ENCODE results near the gene ENTPD5.
A peak's percentile ranks its signal among the peaks of the same experiment; 100 is the strongest.

Gene ENTPD5, protein sequence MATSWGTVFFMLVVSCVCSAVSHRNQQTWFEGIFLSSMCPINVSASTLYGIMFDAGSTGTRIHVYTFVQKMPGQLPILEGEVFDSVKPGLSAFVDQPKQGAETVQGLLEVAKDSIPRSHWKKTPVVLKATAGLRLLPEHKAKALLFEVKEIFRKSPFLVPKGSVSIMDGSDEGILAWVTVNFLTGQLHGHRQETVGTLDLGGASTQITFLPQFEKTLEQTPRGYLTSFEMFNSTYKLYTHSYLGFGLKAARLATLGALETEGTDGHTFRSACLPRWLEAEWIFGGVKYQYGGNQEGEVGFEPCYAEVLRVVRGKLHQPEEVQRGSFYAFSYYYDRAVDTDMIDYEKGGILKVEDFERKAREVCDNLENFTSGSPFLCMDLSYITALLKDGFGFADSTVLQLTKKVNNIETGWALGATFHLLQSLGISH

DNA sequence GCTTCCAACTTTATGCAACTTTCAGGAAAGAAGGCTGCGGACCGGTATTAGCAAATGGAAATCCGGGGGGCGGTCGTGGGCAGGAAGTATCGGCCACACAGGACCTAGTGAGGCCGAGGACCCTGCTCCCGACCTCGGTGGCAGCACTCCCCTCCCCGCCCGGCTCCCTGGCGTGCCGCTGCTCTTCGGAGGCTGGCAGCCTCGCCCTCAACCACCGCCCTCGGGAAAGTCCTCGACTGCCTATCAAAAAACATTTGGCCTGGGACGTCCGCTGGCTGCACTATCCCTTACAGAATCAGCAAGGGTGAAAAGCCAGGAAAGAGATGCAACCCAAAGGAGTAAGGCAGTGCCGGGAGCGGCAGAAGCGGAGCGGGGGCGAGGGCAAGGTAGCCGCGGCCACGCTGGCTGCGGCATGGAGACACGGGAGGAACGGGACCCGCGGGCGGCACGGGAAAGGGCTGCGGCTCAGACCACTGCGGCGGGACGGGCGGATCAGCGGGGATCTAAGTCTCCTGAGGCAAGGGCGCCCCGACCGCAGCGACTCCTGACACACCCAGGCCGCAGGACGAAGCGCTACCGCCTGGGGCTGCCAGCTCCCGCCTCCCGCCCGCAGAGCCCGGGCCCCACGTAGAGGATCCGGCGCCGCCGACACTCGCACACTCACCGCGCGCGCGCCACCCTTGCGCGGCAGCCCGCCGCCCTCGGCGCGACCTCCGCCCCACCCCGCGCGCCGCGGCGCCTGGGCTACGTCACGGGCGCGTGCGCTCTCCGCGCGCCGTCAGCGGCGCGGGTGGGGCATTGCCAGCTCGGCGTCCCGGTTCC, at the start of gene ENTPD5, which contains the start of gene BBOF1:
Gene ENTPD5, minus strand, starts transcription at position 703 of the 822 bp plus-strand sequence. CDS start 31,186 bp downstream, outside the sequence.
Gene BBOF1, plus strand, starts transcription at position 764 of the 822 bp plus-strand sequence. CDS start 130 bp downstream, outside the sequence.
- DNase-seq (ENCODE audit: low read depth): peak; percentile 77

DNA sequence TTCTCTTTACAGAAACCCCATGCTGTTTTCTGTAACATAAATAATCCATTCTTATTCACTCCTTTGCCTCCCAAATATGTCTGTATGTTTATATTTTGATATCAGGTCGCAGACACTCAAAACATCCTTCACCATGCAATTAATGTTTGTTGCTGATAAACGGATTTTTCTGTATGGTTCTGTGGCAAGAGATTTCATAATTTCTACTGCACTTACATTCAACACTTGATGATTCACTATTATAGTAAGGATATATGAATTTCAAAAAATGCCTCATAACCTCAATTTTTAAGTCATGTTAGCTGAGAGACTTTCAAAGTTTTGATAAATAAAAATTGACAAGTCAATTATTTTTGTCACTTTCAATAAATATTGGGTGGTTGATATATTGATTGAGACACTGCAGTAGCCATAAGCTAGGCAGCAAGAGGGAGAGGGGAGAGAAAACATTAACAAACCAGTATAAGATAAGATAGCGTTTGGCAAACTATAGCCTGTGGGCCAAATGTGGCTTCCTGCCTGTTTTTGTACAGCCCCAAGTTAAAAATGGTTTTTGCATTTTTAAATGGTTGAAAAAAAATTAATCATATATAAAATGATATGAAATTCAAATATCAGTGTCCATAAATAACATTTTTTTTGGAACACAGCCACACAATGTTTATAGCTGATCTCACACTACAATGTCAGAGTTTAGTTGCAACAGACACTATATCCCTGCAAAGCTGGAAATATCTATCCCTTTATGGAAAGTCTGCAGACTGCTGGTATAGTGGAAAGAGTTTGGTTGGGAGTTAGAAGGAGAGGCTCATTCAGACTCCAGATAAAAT, 46.9 kb upstream of the ENTPD5 start:
- DNase-seq (ENCODE audit: low read depth): no peak

GRCh38 chr14:74064883-74065282, 45.8 kb upstream of the ENTPD5 start:
- no peak for DNase-seq (ENCODE audit: low read depth)

- DNase-seq (ENCODE audit: low read depth): no peak
Observed at GRCh38 chr14:74064426-74064825, 45.3 kb upstream of the ENTPD5 start.

- no peak for DNase-seq (ENCODE audit: low read depth)
Observed at GRCh38 chr14:74062809-74063150, 43.7 kb upstream of the ENTPD5 start.

GRCh38 chr14:74049876-74050495, 30.9 kb upstream of the ENTPD5 start:
- DNase-seq (ENCODE audit: low read depth): no peak

- DNase-seq (ENCODE audit: low read depth): no peak
Observed at GRCh38 chr14:74048281-74048680, 29.2 kb upstream of the ENTPD5 start.

DNA sequence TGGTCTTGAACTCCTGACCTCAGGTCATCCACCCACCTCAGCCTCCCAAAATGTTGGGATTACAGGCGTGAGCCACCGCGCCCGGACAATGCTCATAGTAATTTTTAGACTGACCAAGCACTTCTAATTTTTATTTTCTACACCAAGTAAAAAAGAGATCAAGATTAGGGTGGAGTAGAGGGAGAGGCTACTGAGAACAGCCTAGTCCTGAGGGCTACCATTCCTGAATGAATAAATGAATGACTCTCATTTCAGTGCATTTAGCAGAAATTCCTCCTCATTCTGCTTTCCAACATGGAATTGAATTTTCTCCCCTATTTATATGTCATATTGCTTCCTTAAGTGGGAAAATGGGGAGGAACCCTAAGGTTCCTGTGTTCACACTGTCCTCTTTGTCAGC, 26.4 kb upstream of the ENTPD5 start:
- DNase-seq (ENCODE audit: low read depth): no peak

DNA sequence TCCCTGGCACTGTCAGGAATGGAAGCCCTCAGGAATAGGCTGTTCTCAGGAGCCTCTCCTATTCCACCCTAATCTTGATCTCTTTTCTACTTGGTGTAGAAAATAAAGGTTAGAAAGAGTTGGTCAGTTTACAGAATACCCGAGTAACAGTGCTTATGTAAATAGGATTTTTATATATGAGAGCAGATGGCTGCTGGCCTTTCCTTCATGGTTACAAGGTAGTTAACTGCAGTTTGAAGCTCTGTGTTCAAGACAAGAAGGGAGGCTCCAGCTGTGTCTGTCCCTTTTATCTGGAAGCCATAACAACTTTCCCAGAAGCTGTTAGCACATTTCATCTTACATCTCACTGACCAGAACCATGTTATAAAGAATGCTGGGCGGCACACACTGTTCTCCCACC, 23.2 kb upstream of the ENTPD5 start:
- no peak for DNase-seq (ENCODE audit: low read depth)

DNA sequence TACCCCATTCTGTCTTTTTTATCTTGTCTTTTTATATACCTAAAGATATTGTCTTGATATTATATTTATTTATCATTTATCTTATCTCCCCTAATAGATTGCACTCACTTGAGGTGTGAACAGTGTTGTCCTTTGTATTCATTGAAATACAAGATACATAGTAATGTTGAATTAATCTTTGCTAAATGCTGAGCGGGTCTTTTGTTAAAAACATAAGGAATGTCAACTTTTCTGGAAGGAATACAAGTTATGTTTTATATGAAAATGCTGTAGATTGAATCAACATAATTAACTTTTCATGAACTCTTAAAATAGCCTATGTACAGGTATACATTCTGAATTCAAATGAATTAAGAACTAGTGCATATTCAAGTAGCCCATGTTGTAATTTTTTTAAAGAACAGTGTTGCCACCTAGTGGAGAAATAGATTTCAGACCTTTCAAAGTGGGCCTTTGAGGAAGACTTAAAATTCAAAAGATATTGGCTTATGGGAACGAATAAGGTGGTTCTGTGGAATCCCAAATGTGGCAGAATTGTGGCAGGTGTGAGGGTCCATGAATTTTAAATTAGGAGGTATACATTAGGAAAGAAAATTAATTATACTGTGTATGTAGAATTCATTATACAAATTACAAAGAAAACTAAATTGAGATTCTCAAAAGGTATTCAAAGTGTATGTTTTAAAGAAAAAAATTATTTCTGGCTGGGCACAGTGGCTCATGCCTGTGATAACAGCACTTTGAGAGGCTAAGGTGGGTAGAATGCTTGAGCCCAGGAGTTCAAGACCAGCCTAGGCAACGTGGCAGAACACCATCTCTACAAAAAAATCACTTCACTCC, 19.2 kb upstream of the ENTPD5 start:
- DNase-seq (ENCODE audit: low read depth): no peak

GRCh38 chr14:74035556-74035955, 16.5 kb upstream of the ENTPD5 start:
- DNase-seq (ENCODE audit: low read depth): no peak

DNA sequence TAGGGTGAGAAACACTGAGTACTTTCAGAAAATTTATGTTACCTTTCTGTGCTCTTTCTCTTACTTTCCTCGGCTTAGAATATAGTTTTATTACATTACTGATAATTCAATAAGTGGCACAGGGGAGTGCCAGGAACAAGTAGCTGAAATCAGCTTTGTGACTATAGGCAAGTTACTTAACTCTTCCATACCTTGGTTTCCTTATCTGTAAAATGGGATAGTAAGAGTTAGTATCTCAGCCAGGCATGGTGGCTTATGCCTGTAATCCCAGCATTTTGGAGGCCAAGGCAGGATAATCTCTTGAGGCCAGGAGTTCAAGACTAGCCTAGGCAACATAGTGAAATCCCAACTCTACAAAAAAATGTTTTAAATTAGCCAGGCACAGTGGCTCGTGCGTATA, 15.5 kb upstream of the ENTPD5 start:
- DNase-seq (ENCODE audit: low read depth): no peak

GRCh38 chr14:74029136-74029535, 10.0 kb upstream of the ENTPD5 start:
- no peak for DNase-seq (ENCODE audit: low read depth)

DNA sequence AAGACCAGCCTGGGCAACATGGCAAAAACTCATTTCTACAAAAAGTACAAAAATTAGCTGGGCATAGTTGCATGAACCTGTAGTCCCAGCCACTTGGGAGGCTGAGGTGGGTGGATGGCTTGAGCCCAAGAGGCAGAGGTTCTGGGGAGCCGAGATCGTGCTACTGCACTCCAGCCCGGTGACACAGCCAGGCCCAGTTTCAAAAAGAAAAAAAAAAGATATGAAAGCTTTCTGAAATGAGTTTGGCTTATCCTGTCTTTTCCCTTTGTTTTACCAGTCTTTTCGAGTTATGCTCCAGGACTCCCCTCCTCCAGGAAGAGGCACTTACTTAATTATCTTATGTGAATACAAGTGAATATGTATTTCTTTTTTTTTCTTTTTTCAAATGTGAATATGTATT, 3.3 kb upstream of the ENTPD5 start:
- DNase-seq (ENCODE audit: low read depth): no peak

GRCh38 chr14:74019408-74020137, 485 bp upstream of the ENTPD5 start:
- DNase-seq (ENCODE audit: low read depth): no peak

DNA sequence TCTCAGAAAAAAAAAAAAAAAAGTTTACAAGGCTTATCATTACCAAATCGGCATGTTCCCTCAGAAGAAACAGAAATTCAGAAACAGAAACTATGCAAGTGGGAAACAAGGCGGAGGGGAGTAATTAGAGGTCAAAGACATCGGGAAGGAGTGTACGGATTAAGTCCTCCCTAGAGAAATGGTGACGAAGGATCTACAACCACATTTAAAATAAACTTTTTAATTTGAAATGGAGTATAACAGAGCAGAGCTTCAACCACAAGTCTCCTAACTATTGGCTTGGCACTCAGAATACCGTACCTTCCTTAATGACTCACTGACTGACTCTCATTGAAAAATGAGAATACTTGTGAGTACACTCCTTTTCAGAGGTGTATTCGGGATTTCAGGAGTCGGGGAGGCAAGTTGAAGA, 908 bp downstream of the ENTPD5 start:
- DNase-seq (ENCODE audit: low read depth): no peak

DNA sequence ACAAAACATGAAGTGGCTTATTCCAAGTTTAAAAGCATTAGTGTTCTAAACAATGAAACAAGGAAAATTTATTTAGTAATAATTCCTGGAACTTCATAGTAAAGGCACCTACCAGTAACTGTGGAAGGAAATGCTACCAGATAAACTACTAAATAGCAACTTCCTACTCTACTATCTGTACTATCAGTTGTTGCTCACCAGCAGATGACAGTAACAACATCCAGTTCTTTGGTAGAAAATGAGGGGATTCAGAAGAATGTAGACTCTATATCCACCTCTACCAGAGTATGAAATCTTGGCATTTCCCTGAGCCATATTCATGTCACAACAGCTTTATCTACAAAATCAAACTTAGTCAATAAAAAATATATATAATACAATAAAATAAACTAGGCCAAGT, 3.1 kb downstream of the ENTPD5 start:
- no peak for DNase-seq (ENCODE audit: low read depth)

GRCh38 chr14:74015176-74015575, 3.9 kb downstream of the ENTPD5 start:
- DNase-seq (ENCODE audit: low read depth): no peak

- no peak for DNase-seq (ENCODE audit: low read depth)
Observed at GRCh38 chr14:74014299-74014698, 4.8 kb downstream of the ENTPD5 start.

DNA sequence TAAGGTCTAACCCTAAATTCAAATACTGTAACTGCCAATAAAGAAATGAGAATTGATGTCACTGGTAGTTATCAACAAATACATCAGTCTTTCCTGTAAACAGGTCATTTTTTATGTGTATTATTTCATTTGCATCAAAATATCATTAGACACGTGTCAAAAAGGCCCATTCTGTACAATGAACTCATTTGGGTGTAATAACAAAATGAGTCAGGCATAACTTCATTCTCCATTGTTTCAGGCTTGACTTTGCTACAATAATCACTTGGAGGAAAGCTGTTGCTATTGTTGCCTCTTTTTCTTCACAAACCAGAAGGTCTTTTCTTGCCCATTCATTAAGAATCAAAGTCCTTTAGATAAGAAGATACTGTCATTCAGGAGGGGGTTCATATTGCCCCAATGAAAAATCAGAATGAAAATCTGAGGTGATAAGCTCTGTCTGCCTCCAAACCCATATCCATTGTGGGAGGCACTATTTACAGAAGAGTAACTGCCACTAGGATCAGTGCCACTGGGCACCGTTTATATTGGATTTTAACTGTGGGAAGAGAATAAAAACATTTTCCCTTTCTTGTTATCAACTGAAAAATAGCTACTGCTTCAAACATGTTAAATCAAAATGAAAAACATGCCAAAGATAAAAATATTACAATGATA, 10.1 kb downstream of the ENTPD5 start:
- no peak for DNase-seq (ENCODE audit: low read depth)
